ENCODE data around the gene S100A10.

DNA sequence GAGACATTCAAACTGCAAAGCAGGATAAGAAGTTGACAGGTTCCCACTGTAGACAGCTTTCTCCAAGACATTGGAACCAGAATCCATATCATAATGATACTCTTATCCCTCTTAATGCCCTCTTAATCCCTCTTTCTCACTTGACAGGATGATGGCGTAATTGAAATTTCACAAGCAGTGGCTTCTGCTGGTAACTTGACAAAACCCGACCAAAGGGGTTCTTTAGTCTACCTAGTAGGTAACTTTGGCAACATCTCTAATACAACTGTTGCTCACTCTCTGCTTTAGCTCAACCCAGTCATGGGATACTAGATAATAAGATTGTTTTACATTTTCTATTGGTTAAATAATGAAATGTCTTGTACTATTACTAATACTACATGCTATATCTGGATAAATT, 34.7 kb downstream of the S100A10 start:
- TF ChIP-seq, protein P1, sequence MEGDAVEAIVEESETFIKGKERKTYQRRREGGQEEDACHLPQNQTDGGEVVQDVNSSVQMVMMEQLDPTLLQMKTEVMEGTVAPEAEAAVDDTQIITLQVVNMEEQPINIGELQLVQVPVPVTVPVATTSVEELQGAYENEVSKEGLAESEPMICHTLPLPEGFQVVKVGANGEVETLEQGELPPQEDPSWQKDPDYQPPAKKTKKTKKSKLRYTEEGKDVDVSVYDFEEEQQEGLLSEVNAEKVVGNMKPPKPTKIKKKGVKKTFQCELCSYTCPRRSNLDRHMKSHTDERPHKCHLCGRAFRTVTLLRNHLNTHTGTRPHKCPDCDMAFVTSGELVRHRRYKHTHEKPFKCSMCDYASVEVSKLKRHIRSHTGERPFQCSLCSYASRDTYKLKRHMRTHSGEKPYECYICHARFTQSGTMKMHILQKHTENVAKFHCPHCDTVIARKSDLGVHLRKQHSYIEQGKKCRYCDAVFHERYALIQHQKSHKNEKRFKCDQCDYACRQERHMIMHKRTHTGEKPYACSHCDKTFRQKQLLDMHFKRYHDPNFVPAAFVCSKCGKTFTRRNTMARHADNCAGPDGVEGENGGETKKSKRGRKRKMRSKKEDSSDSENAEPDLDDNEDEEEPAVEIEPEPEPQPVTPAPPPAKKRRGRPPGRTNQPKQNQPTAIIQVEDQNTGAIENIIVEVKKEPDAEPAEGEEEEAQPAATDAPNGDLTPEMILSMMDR (IDR thresholded peaks at IDR 0.05), result no peak
- no peak for TF ChIP-seq POLR2A (IDR thresholded peaks at IDR 0.05)

Measured in heart left ventricle (tissue), 13 donors.